SK-N-SH (cell line): ENCODE measurements around the gene CHCHD5. TPM values are rescaled to one million over a fixed set of nuclear protein-coding genes. Genes with fewer than 3 reads are reported as not detected.

Experiments used
- CTCF ChIA-PET: fragments of 300-600, 350-600 bp; formaldehyde crosslinking; extraction: SDS; loops from one replicate; lab custom pipeline; 2021; lab: Yijun Ruan, JAX
- POLR2A ChIA-PET: fragments of 350-600 bp; sonication (Branson Sonifier 250); formaldehyde crosslinking; extraction: SDS; loops from one replicate; lab custom pipeline; 2020; ENCODE audit warnings: antibody characterized with exemption, inconsistent platforms; lab: Yijun Ruan, JAX
- DNase-seq: peaks from one replicate; pipeline ENCODE4 v3.0.0; 2012
- H2AFZ ChIP-seq: fragments of 200-600 bp; sonication (generic); 2 replicates; pipeline ENCODE4 v1.8.1; 2016; ENCODE audit warnings: antibody characterized with exemption, mild to moderate bottlenecking, low read depth
- H3F3A ChIP-seq: fragments of 200-600 bp; sonication (generic); replicated peaks from 2 replicates; pipeline ENCODE3; 2016; ENCODE audit warnings: antibody characterized with exemption, mild to moderate bottlenecking; ENCODE audit not compliant: insufficient read depth
- H3K27ac ChIP-seq, 2 experiments: fragments of 200-500 bp in 1 of 2; fragments of 200-600 bp in 1 of 2; sonication (Bioruptor generic) in 1 of 2; sonication (generic), shearing (Covaris generic) in 1 of 2; 2 replicates each; pipeline versions ENCODE4 v1.5.1 to v1.6.1; 2014 to 2016; ENCODE audit warnings: low read depth in 2 of 2, inconsistent platforms in 1 of 2, low read length in 1 of 2, mild to moderate bottlenecking in 1 of 2, mixed read lengths in 1 of 2
- H3K27me3 ChIP-seq: fragments of 200-600 bp; sonication (generic), shearing (Covaris generic); 2 replicates; pipeline ENCODE4 v1.6.1; 2016; ENCODE audit warnings: mixed run types; ENCODE audit not compliant: insufficient read depth
- H3K36me3 ChIP-seq, 2 experiments: fragments of 200-500 bp in 1 of 2; fragments of 200-600 bp in 1 of 2; sonication (Bioruptor generic) in 1 of 2; sonication (generic) in 1 of 2; replicated peaks in 1 of 2; 2 replicates each; pipeline versions ENCODE3 to v1.5.1; 2014 to 2016; ENCODE audit warnings: low read length in 1 of 2, mild to moderate bottlenecking in 1 of 2; ENCODE audit not compliant: insufficient read depth in 2 of 2, control insufficient read depth in 1 of 2
- H3K4me1 ChIP-seq, 2 experiments: fragments of 200-500 bp in 1 of 2; fragments of 200-600 bp in 1 of 2; sonication (Bioruptor generic) in 1 of 2; sonication (generic), shearing (Covaris generic) in 1 of 2; 2 replicates each; pipeline versions ENCODE4 v1.5.1 to v1.6.1; 2014 to 2016; ENCODE audit warnings: low read depth in 1 of 2, low read length in 1 of 2, mixed run types in 1 of 2; ENCODE audit not compliant: insufficient read depth in 2 of 2, control insufficient read depth in 1 of 2
- H3K4me2 ChIP-seq: fragments of 200-600 bp; sonication (generic), shearing (Covaris generic); 2 replicates; pipeline ENCODE4 v1.6.1; 2017; ENCODE audit warnings: mixed run types
- H3K4me3 ChIP-seq, 2 experiments: fragments of 200-500 bp in 1 of 2; fragments of 200-600 bp in 1 of 2; sonication (Bioruptor generic) in 1 of 2; sonication (generic), shearing (Covaris generic) in 1 of 2; 2 replicates each; pipeline versions ENCODE4 v1.5.1 to v1.8.1; 2014 to 2016; ENCODE audit warnings: low read depth in 2 of 2, inconsistent platforms in 1 of 2, low read length in 1 of 2, mild to moderate bottlenecking in 1 of 2, mixed read lengths in 1 of 2, moderate library complexity in 1 of 2
- H3K79me2 ChIP-seq: fragments of 200-600 bp; sonication (generic); 2 replicates; pipeline ENCODE4 v1.8.1; 2017; ENCODE audit warnings: mild to moderate bottlenecking; ENCODE audit not compliant: insufficient read depth
- H3K9ac ChIP-seq: fragments of 200-600 bp; sonication (generic); 2 replicates; pipeline ENCODE4 v1.6.1; 2017; ENCODE audit warnings: mixed run types
- H3K9me2 ChIP-seq: fragments of 200-600 bp; sonication (generic); 2 replicates; pipeline ENCODE4 v1.6.1; 2017; ENCODE audit warnings: mixed run types
- H3K9me3 ChIP-seq: fragments of 200-600 bp; sonication (generic); 2 replicates; pipeline ENCODE4 v1.6.1; 2017; ENCODE audit warnings: mixed run types, mild to moderate bottlenecking, moderate library complexity
- H4K20me1 ChIP-seq: fragments of 200-600 bp; sonication (generic); 2 replicates; pipeline ENCODE4 v1.6.1; 2017; ENCODE audit warnings: mild to moderate bottlenecking, mixed run types; ENCODE audit not compliant: insufficient read depth
- CHD2 ChIP-seq: fragments of 150-350 bp; IDR thresholded peaks from 2 replicates; pipeline ENCODE4 v1.6.1; 2018; ENCODE audit warnings: low read length; ENCODE audit not compliant: partially characterized antibody
- ELF1 ChIP-seq: IDR thresholded peaks from 2 replicates; pipeline ENCODE4 v1.4.0; 2012
- EP300 ChIP-seq, 2 experiments: IDR thresholded peaks; 2 replicates each; pipeline versions ENCODE4 v1.4.0 to v1.6.1; 2012; ENCODE audit warnings: borderline replicate concordance in 1 of 2, low read depth in 1 of 2, low read length in 1 of 2
- EZH2phosphoT487 ChIP-seq: fragments of 200-600 bp; sonication (generic); IDR thresholded peaks from 2 replicates; pipeline ENCODE4 v1.6.1; 2017; ENCODE audit warnings: low read depth, mixed run types, mild to moderate bottlenecking, antibody characterized with exemption, moderate library complexity, borderline replicate concordance
- FOXJ3 ChIP-seq: sonication (generic); formaldehyde crosslinking; IDR thresholded peaks from 2 replicates; pipeline ENCODE4 v1.5.1; 2020; ENCODE audit warnings: mild to moderate bottlenecking, missing genetic modification reagents
- FOXM1 ChIP-seq: IDR thresholded peaks from 2 replicates; pipeline ENCODE4 v1.4.0; 2012; ENCODE audit warnings: low read depth, mild to moderate bottlenecking
- GABPA ChIP-seq: IDR thresholded peaks from 2 replicates; pipeline ENCODE4 v1.4.0; 2012; ENCODE audit warnings: low read depth, mild to moderate bottlenecking
- GATA2 ChIP-seq: sonication (generic); formaldehyde crosslinking; IDR thresholded peaks from 2 replicates; pipeline ENCODE4 v1.5.0; 2020; ENCODE audit warnings: mild to moderate bottlenecking, missing genetic modification reagents
- NFIC ChIP-seq: IDR thresholded peaks from 2 replicates; pipeline ENCODE4 v1.4.0; 2012; ENCODE audit warnings: borderline replicate concordance
- NRF1 ChIP-seq: IDR thresholded peaks from 2 replicates; pipeline ENCODE4 v1.6.1; 2012; ENCODE audit warnings: low read depth, mild to moderate bottlenecking, low read length
- PBX3 ChIP-seq: IDR thresholded peaks from 2 replicates; pipeline ENCODE4; 2012
- POLR2AphosphoS5 ChIP-seq: IDR thresholded peaks from 2 replicates; pipeline ENCODE4 v1.6.1; 2012; ENCODE audit warnings: low read depth, low read length
- REST ChIP-seq: IDR thresholded peaks from 2 replicates; pipeline ENCODE4 v1.6.1; 2012; ENCODE audit warnings: mild to moderate bottlenecking, low read depth, low read length, moderate library complexity
- RXRA ChIP-seq: IDR thresholded peaks from 2 replicates; pipeline ENCODE4 v1.4.0; 2012; ENCODE audit warnings: low read depth, mild to moderate bottlenecking, borderline replicate concordance
- SIN3A ChIP-seq: IDR thresholded peaks from 2 replicates; pipeline ENCODE4 v1.6.1; 2012; ENCODE audit warnings: low read depth, mild to moderate bottlenecking, low read length, moderate library complexity, borderline replicate concordance
- TAF1 ChIP-seq: IDR thresholded peaks from 2 replicates; pipeline ENCODE4 v1.6.1; 2012; ENCODE audit warnings: low read depth, mild to moderate bottlenecking, low read length, moderate library complexity, borderline replicate concordance
- TCF12 ChIP-seq: IDR thresholded peaks from 2 replicates; pipeline ENCODE4 v1.4.0; 2012
- USF1 ChIP-seq: IDR thresholded peaks from 2 replicates; pipeline ENCODE4 v1.4.0; 2012; ENCODE audit warnings: low read depth, borderline replicate concordance
- ZBTB33 ChIP-seq: IDR thresholded peaks from 2 replicates; pipeline ENCODE4 v1.4.0; 2012; ENCODE audit warnings: low read depth, borderline replicate concordance
- WGBS: methylation state at CpG from one replicate; pipeline ENCODE4 v1.1.6; 2017; ENCODE audit warnings: low lambda C conversion rate; 5-methylcytosine and 5-hydroxymethylcytosine counted together
- polyA plus RNA-seq, 3 experiments: library from polyadenylated mRNA; depleted of rRNA; stranded (reverse); fragments of >200 nt; gene quantifications; 2 replicates each; pipeline ENCODE4 v1.2.3, GENCODE V29; 2012

Gene CHCHD5
- polyA plus RNA-seq, 1 of the 3 experiments (the other 2 are of a cell fraction), result 55.9 TPM

GRCh38 chr2:112548980-112549379 is 35.4 kb upstream of the CHCHD5 start:
- CTCF ChIA-PET, result no interaction called here
- TF ChIP-seq GATA2 (CRISPR knock-in tag), result no peak
- no peak for TF ChIP-seq POLR2AphosphoS5
- no peak for TF ChIP-seq USF1
- TF ChIP-seq GABPA, result no peak
- no peak for TF ChIP-seq PBX3
- no peak for TF ChIP-seq TAF1
- TF ChIP-seq EP300 (IDR thresholded peaks at IDR 0.05; ENCODE audit: borderline replicate concordance in 1 of 2, low read depth in 1 of 2, low read length in 1 of 2), result no peak
- TF ChIP-seq ELF1, result no peak
- no peak for TF ChIP-seq NRF1
- no peak for TF ChIP-seq SIN3A
- no peak for TF ChIP-seq EZH2phosphoT487
- no peak for TF ChIP-seq RXRA
- TF ChIP-seq FOXM1, result no peak
- TF ChIP-seq FOXJ3 (CRISPR knock-in tag), result no peak
- peaks cover 59 to 71% of the 10 kb centered on the region in 2 experiments for H3K36me3 ChIP-seq

GRCh38 chr2:112566104-112566503 is 18.3 kb upstream of the CHCHD5 start:
- no peaks in the 10 kb centered on the region for H3F3A ChIP-seq
- no peak for TF ChIP-seq TAF1
- no peak for TF ChIP-seq EP300 (IDR thresholded peaks at IDR 0.05; ENCODE audit: borderline replicate concordance in 1 of 2, low read depth in 1 of 2, low read length in 1 of 2)
- no peak for TF ChIP-seq POLR2AphosphoS5
- no peak for TF ChIP-seq NFIC
- no peak for TF ChIP-seq NRF1
- TF ChIP-seq ELF1, result no peak
- TF ChIP-seq SIN3A, result no peak
- TF ChIP-seq ZBTB33, result no peak
- no peak for TF ChIP-seq REST
- TF ChIP-seq TCF12, result no peak
- no peak for TF ChIP-seq USF1
- no peak for TF ChIP-seq CHD2
- TF ChIP-seq, all 33 proteins: peak for 0
- Histone ChIP-seq H3K9ac (no peak overlapping the region), H3K4me2 (no peak overlapping the region), H4K20me1 (no peaks in the 10 kb centered on the region), H3K27me3 (no peaks in the 10 kb centered on the region), H2AFZ (no peak overlapping the region), H3K4me3 (no peak overlapping the region), H3K27ac (no peak overlapping the region), H3K36me3 (peaks cover 72 to 75% of the 10 kb centered on the region in 2 experiments), H3K9me3 (no peaks in the 10 kb centered on the region), H3K4me1 (no peaks in the 10 kb centered on the region), H3K79me2 (peaks cover 3% of the 10 kb centered on the region; the same call in 1 of the 2 replicates), H3K9me2 (no peaks in the 10 kb centered on the region)
- DNase-seq, result no peak
- CTCF ChIA-PET, result interaction anchor here (1.1 to 2.7 kb wide), 3 partner anchors 23 to 85 kb away, joined by 3 to 6 read pairs (median 5); no protein-coding TSS in a partner anchor
- 92% methylated on average over 3 of the region's 3 CpGs for WGBS
- POLR2A ChIA-PET, result no interaction called here

More at GRCh38 chr2:112548980-112549379, 35.4 kb upstream of the CHCHD5 start:
- Histone ChIP-seq H3K4me3 (no peak overlapping the region), H3K79me2 (peaks cover 36% of the 10 kb centered on the region), H3K27me3 (no peaks in the 10 kb centered on the region), H3K4me2 (no peak overlapping the region), H3K9ac (no peak overlapping the region), H4K20me1 (0 out of 2 replicates have a peak, but pooled peaks cover 4% of the 10 kb centered on the region), H3K4me1 (peaks cover 0 to 1% of the 10 kb centered on the region in 2 experiments; a peak in 1 of 4 replicates), H3K27ac (no peak overlapping the region), H3F3A (no peaks in the 10 kb centered on the region), H3K9me3 (no peaks in the 10 kb centered on the region), H2AFZ (no peak overlapping the region), H3K9me2 (no peaks in the 10 kb centered on the region)
- POLR2A ChIA-PET, result no interaction called here
- WGBS, result 98% methylated on average over 2 of the region's 2 CpGs
- no peak for DNase-seq
